PC-9 (cell line): ENCODE data around the gene NPTXR.

Experiments used
- CTCF ChIP-seq: fragments of 200-600 bp; sonication (generic); conservative IDR thresholded peaks from 2 replicates; pipeline ENCODE4 v1.6.1; 2017; ENCODE audit warnings: mixed run types, antibody characterized with exemption, mild to moderate bottlenecking, moderate library complexity
- EZH2 ChIP-seq: fragments of 200-600 bp; sonication (generic); IDR thresholded peaks from 2 replicates; pipeline ENCODE4 v1.8.0; 2017; ENCODE audit warnings: antibody characterized with exemption, low read depth

DNA sequence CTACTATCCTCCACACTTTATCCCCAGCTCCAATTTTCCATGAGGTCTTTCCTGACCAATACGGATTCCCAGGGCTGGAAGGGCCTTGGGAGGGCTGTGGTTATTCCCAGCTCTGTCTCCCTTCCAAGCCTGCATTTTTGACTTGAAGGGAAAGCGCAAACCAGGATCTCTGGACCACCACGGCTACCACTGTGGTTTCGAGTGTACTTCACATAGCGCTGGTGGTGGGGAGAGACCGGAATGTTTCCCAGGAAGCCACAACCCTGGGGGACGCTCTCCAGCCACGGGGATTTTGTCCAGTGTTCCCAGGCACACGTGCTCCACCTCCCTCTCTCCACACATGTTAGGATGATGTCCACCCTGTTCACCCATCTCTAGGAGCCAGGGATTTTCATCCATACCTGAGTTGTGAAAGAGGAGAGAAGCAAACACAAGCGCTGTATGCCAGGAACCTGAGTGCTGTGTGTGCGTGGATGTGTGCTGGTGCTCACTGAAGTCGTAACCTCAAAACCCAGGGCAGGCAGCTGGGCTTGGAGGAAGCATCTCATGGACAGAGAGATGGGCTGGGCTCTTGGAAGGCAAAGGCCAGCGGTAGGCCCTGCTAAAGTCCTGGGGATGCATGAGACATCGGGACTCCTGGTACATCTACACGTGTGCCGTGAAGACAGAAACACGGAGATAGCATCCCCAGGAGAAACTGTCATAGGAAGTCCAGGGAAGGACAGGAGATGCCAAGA, 1.3 kb upstream of the NPTXR start:
- TF ChIP-seq CTCF (no peak), EZH2 (no peak)
